K562 (cell line): Measurements from ENCODE around the gene CBFA2T2.

Experiments used
- SMC3 ChIP-seq: conservative IDR thresholded peaks from 2 replicates; pipeline ENCODE4 v1.6.1; 2011; ENCODE audit warnings: low read depth, low read length, improper control_type of control experiment; ENCODE audit not compliant: insufficient read depth
- TCF7L2 ChIP-seq: fragments of 150-350 bp; IDR thresholded peaks from 2 replicates; pipeline ENCODE4 v1.6.1; 2016; ENCODE audit warnings: low read depth, mild to moderate bottlenecking, low read length, moderate library complexity
- YY1 ChIP-seq, 3 experiments: IDR thresholded peaks; 2 replicates each; pipeline ENCODE4 v1.6.1; 2011; ENCODE audit warnings: low read length in 2 of 3, mild to moderate bottlenecking in 2 of 3, moderate library complexity in 2 of 3, borderline replicate concordance in 1 of 3, control low read depth in 1 of 3, low read depth in 1 of 3; ENCODE audit not compliant: insufficient read depth in 3 of 3, insufficient replicate concordance in 2 of 3, control insufficient read depth in 1 of 3, insufficient read length in 1 of 3; ENCODE audit errors: extremely low read depth in 1 of 3
- TF ChIP-seq, protein P1 (sequence below), 3 experiments: IDR thresholded peaks in 2 of 3; conservative IDR thresholded peaks in 1 of 3; 2 replicates each; pipeline ENCODE4 v1.5.1; 2011 to 2012; ENCODE audit warnings: low read length in 3 of 3, mild to moderate bottlenecking in 3 of 3, control low read depth in 2 of 3, improper control_type of control experiment in 1 of 3, inconsistent platforms in 1 of 3, low read depth in 1 of 3, mixed read lengths in 1 of 3, moderate library complexity in 1 of 3; ENCODE audit not compliant: insufficient read depth in 2 of 3
- TF ChIP-seq, protein P2 (sequence below): fragments of 250-450 bp; sonication (Bioruptor Pico); IDR thresholded peaks from 2 replicates; pipeline ENCODE4 v1.4.0; 2020; ENCODE audit warnings: mild to moderate bottlenecking, moderate library complexity

DNA sequence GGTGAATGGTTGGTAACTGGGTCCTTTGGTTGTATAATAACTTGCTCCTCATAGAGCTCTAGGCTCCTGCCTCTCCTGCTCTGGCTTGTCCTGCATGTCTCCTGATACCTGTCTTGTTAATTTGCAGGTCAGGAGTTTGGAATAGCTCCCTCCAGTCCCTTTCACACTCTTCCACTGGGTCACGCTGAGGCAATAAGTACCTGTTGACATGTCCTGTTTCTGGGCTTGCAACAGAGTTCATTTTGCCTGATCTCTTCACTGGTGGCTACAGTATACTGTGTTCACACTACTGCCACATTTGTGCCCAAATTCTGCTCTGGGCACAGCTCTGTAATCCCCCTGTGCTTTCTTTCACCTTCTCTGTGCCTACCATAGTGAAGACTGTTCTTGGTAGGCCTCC, 146.9 kb downstream of the CBFA2T2 start:
- TF ChIP-seq, protein P1, sequence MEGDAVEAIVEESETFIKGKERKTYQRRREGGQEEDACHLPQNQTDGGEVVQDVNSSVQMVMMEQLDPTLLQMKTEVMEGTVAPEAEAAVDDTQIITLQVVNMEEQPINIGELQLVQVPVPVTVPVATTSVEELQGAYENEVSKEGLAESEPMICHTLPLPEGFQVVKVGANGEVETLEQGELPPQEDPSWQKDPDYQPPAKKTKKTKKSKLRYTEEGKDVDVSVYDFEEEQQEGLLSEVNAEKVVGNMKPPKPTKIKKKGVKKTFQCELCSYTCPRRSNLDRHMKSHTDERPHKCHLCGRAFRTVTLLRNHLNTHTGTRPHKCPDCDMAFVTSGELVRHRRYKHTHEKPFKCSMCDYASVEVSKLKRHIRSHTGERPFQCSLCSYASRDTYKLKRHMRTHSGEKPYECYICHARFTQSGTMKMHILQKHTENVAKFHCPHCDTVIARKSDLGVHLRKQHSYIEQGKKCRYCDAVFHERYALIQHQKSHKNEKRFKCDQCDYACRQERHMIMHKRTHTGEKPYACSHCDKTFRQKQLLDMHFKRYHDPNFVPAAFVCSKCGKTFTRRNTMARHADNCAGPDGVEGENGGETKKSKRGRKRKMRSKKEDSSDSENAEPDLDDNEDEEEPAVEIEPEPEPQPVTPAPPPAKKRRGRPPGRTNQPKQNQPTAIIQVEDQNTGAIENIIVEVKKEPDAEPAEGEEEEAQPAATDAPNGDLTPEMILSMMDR (IDR thresholded peaks at IDR 0.05 in 2 of 3, conservative IDR thresholded peaks at IDR 0.05 in 1 of 3; ENCODE audit: insufficient read depth in 2 of 3, low read depth in 1 of 3, low read length in 3 of 3), result no peak
- TF ChIP-seq YY1 (IDR thresholded peaks at IDR 0.05; ENCODE audit: borderline replicate concordance in 1 of 3, control insufficient read depth in 1 of 3, extremely low read depth in 1 of 3, insufficient read depth in 3 of 3, insufficient read length in 1 of 3, insufficient replicate concordance in 2 of 3, low read depth in 1 of 3, low read length in 2 of 3) (no peak), SMC3 (no peak), TCF7L2 (no peak)
- TF ChIP-seq, protein P2, sequence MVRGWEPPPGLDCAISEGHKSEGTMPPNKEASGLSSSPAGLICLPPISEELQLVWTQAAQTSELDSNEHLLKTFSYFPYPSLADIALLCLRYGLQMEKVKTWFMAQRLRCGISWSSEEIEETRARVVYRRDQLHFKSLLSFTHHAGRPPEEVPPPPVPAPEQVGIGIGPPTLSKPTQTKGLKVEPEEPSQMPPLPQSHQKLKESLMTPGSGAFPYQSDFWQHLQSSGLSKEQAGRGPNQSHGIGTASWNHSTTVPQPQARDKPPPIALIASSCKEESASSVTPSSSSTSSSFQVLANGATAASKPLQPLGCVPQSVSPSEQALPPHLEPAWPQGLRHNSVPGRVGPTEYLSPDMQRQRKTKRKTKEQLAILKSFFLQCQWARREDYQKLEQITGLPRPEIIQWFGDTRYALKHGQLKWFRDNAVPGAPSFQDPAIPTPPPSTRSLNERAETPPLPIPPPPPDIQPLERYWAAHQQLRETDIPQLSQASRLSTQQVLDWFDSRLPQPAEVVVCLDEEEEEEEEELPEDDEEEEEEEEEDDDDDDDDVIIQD, result no peak
